Osteocyte (in vitro differentiated cells): ENCODE data around the gene SLC43A3. TPM values are rescaled to one million over a fixed set of nuclear protein-coding genes. Genes with fewer than 3 reads are reported as not detected.

ENCODE experiments used
- DNase-seq: peaks from one replicate; pipeline ENCODE4 v3.0.0; 2021; ENCODE audit warnings: mixed read lengths; ENCODE audit not compliant: unreplicated experiment; ENCODE audit errors: extremely low spot score
- H3K27ac Mint-ChIP-seq: one replicate; pipeline ENCODE4 v1.8.0; 2021; ENCODE audit warnings: mild to moderate bottlenecking, mixed read lengths; ENCODE audit not compliant: unreplicated experiment
- H3K27me3 Mint-ChIP-seq: one replicate; pipeline ENCODE4 v1.8.0; 2021; ENCODE audit warnings: mixed read lengths; ENCODE audit not compliant: unreplicated experiment
- H3K36me3 Mint-ChIP-seq: one replicate; pipeline ENCODE4 v1.8.0; 2021; ENCODE audit warnings: mixed read lengths; ENCODE audit not compliant: unreplicated experiment
- H3K4me1 Mint-ChIP-seq: one replicate; pipeline ENCODE4 v1.8.0; 2021; ENCODE audit warnings: mixed read lengths; ENCODE audit not compliant: unreplicated experiment
- H3K4me3 Mint-ChIP-seq: one replicate; pipeline ENCODE4 v1.8.0; 2021; ENCODE audit warnings: mild to moderate bottlenecking, moderate library complexity, mixed read lengths; ENCODE audit not compliant: unreplicated experiment
- H3K9me3 Mint-ChIP-seq: one replicate; pipeline ENCODE4 v1.8.0; 2021; ENCODE audit warnings: mixed read lengths; ENCODE audit not compliant: unreplicated experiment
- long read RNA-seq: library from polyadenylated mRNA; unstranded; transcript quantifications from one replicate; pipeline ENCODE4 v2.0.0, GENCODE V29; 2021
- total RNA-seq: library from RNA; stranded (reverse); gene quantifications from 2 replicates; pipeline ENCODE4 v1.2.1, GENCODE V29; 2021
- TF ChIP-seq, protein P1 (sequence below): fragments of 200-600 bp; sonication (generic); IDR thresholded peaks from 2 replicates; pipeline ENCODE4 v1.5.0; 2021; ENCODE audit warnings: antibody characterized with exemption, mild to moderate bottlenecking, moderate library complexity

Gene SLC43A3
- total RNA-seq: 14.9 and 17.1 TPM in 2 replicates
- long read RNA-seq, transcript SLC43A3-203 (14 exons, 2,617 nt): major isoform, 20 of 38 reads
- long read RNA-seq, partial matches to known transcripts: 2 of 38 reads
- long read RNA-seq, other reads (novel, unspliced or antisense): 15 of 38 reads

- H3K4me1 Mint-ChIP-seq: peaks cover 38% of the 10 kb centered on the region
- peaks cover 1% of the 10 kb centered on the region for H3K36me3 Mint-ChIP-seq
- no peak for DNase-seq
- TF ChIP-seq, protein P1, sequence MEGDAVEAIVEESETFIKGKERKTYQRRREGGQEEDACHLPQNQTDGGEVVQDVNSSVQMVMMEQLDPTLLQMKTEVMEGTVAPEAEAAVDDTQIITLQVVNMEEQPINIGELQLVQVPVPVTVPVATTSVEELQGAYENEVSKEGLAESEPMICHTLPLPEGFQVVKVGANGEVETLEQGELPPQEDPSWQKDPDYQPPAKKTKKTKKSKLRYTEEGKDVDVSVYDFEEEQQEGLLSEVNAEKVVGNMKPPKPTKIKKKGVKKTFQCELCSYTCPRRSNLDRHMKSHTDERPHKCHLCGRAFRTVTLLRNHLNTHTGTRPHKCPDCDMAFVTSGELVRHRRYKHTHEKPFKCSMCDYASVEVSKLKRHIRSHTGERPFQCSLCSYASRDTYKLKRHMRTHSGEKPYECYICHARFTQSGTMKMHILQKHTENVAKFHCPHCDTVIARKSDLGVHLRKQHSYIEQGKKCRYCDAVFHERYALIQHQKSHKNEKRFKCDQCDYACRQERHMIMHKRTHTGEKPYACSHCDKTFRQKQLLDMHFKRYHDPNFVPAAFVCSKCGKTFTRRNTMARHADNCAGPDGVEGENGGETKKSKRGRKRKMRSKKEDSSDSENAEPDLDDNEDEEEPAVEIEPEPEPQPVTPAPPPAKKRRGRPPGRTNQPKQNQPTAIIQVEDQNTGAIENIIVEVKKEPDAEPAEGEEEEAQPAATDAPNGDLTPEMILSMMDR: no peak
- no peaks in the 10 kb centered on the region for H3K9me3 Mint-ChIP-seq
- peak within 1 kb of the TSS; percentile 77 for H3K4me3 Mint-ChIP-seq
- H3K27ac Mint-ChIP-seq: peak within 1 kb of the TSS; percentile 97
- no peaks in the 10 kb centered on the region for H3K27me3 Mint-ChIP-seq
Observed at GRCh38 chr11:57426929-57427726, at the start of gene SLC43A3. TSS of gene SLC43A3 (minus strand) at chr11:57427121. CDS start at chr11:57426172, 949 bp downstream.

DNA sequence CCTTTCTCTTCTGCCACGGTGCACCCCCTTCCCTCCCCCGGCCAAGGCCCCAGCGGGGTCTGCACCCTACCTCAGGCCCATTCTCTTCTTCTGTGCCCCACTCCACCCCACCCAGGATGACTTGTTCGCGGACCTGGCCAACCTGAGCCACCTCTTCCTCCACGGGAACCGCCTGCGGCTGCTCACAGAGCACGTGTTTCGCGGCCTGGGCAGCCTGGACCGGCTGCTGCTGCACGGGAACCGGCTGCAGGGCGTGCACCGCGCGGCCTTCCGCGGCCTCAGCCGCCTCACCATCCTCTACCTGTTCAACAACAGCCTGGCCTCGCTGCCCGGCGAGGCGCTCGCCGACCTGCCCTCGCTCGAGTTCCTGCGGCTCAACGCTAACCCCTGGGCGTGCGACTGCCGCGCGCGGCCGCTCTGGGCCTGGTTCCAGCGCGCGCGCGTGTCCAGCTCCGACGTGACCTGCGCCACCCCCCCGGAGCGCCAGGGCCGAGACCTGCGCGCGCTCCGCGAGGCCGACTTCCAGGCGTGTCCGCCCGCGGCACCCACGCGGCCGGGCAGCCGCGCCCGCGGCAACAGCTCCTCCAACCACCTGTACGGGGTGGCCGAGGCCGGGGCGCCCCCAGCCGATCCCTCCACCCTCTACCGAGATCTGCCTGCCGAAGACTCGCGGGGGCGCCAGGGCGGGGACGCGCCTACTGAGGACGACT, 49.3 kb upstream of the SLC43A3 start:
- no peak for DNase-seq
- Mint-ChIP-seq H3K4me3 (peak overlapping the region; percentile 45), H3K9me3 (no peaks in the 10 kb centered on the region), H3K27ac (no peak overlapping the region), H3K4me1 (peaks cover 6% of the 10 kb centered on the region), H3K27me3 (peaks cover 68% of the 10 kb centered on the region), H3K36me3 (no peaks in the 10 kb centered on the region)
- TF ChIP-seq, protein P1: no peak

- no peak for DNase-seq
- H3K4me1 Mint-ChIP-seq: peaks cover 6% of the 10 kb centered on the region
- H3K9me3 Mint-ChIP-seq: no peaks in the 10 kb centered on the region
- no peak overlapping the region for H3K4me3 Mint-ChIP-seq
- peaks cover 64% of the 10 kb centered on the region for H3K27me3 Mint-ChIP-seq
- H3K27ac Mint-ChIP-seq: no peak overlapping the region
- no peaks in the 10 kb centered on the region for H3K36me3 Mint-ChIP-seq
- TF ChIP-seq, protein P1: no peak
Observed at GRCh38 chr11:57475671-57476046, 48.7 kb upstream of the SLC43A3 start.

DNA sequence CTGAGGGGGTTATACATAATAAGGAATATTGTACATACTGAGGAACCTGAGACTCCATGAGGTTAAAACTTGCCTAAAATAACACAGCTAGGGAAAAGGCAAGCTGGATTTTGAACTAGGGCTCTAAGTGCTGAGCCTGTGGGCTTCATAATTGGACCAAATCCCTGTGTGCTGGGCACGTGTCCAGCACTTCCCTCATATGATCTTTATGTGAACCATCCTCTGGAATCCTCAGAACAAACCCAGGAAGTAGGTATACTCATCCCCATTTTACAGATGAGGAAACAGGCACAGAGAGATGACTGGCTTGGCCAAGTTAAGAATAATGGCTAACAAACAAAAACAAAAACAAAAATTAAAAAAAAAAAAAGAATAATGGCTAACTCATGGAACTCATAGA, 48.3 kb upstream of the SLC43A3 start:
- TF ChIP-seq, protein P1: no peak
- H3K9me3 Mint-ChIP-seq: no peaks in the 10 kb centered on the region
- H3K27ac Mint-ChIP-seq: no peak overlapping the region
- H3K27me3 Mint-ChIP-seq: peaks cover 60% of the 10 kb centered on the region
- peaks cover 6% of the 10 kb centered on the region for H3K4me1 Mint-ChIP-seq
- no peaks in the 10 kb centered on the region for H3K36me3 Mint-ChIP-seq
- no peak for DNase-seq
- H3K4me3 Mint-ChIP-seq: no peak overlapping the region

- Mint-ChIP-seq H3K27ac (no peak overlapping the region), H3K9me3 (no peaks in the 10 kb centered on the region), H3K27me3 (peaks cover 57% of the 10 kb centered on the region), H3K36me3 (no peaks in the 10 kb centered on the region), H3K4me3 (no peak overlapping the region), H3K4me1 (peaks cover 6% of the 10 kb centered on the region)
- TF ChIP-seq, protein P1: no peak
- no peak for DNase-seq
Observed at GRCh38 chr11:57474803-57475115, 47.8 kb upstream of the SLC43A3 start.
